ENCODE measurements around the gene RINL. TPM values are rescaled to one million over a fixed set of nuclear protein-coding genes. Genes with fewer than 3 reads are reported as not detected.
"Not testable (repeated sequence)": the region's sequence is repeated elsewhere in the genome, so short reads cannot be mapped to it uniquely, and the experiment has no call there.

RINL gene
- total RNA-seq, 4 donors from 2014 or later = 4.6 to 10.4 (median 6.6) TPM

- H3K4me1 ChIP-seq = peaks cover 4 to 35% (median 18%) of the 10 kb centered on the region in 4 donors
- H3K27me3 ChIP-seq = no peaks in the 10 kb centered on the region
- no peak for TF ChIP-seq CTCF (IDR thresholded peaks at IDR 0.05)
- no peak for TF ChIP-seq POLR2AphosphoS5 (IDR thresholded peaks at IDR 0.05)
- H3K36me3 ChIP-seq = peaks cover 25 to 75% (median 53%) of the 10 kb centered on the region in 4 donors
- no peaks in the 10 kb centered on the region for H3K9me3 ChIP-seq
- H3K27ac ChIP-seq (replicated peaks in 1 of 4) = no peak overlapping the region
- 92% methylated on average over 8 of the region's 8 CpGs for WGBS
- no peak overlapping the region for H3K4me3 ChIP-seq
- intact Hi-C loops (cut with DNase I) = no loop called here
- no peak for DNase-seq (ENCODE audit: extremely low spot score)
These were observed 11.7 kb upstream of the RINL start for GRCh38 chr19:38889803-38890202.

GRCh38 chr19:38888876-38889275 is 10.8 kb upstream of the RINL start:
- H3K9me3 ChIP-seq = no peaks in the 10 kb centered on the region
- no peak overlapping the region for H3K4me3 ChIP-seq
- H3K36me3 ChIP-seq = peaks cover 25 to 71% (median 52%) of the 10 kb centered on the region in 4 donors
- H3K27me3 ChIP-seq = no peaks in the 10 kb centered on the region
- 92% methylated on average over 17 of the region's 17 CpGs for WGBS
- H3K4me1 ChIP-seq = peaks cover 3 to 28% (median 17%) of the 10 kb centered on the region in 4 donors
- intact Hi-C loops (cut with DNase I) = no loop called here
- TF ChIP-seq POLR2AphosphoS5 (IDR thresholded peaks at IDR 0.05) (no peak), POLR2A (IDR thresholded peaks at IDR 0.05; ENCODE audit: low read depth) (no peak), CTCF (IDR thresholded peaks at IDR 0.05) (no peak), EP300 (IDR thresholded peaks at IDR 0.05) (no peak)
- H3K27ac ChIP-seq (replicated peaks in 1 of 4) = no peak overlapping the region
- no peak for DNase-seq (ENCODE audit: extremely low spot score)

GRCh38 chr19:38884691-38885090 is 6.6 kb upstream of the RINL start:
- H3K4me3 ChIP-seq; H3K27ac ChIP-seq (replicated peaks in 1 of 4); intact Hi-C loops (cut with DNase I); DNase-seq (ENCODE audit: extremely low spot score); H3K9me3 ChIP-seq; H3K27me3 ChIP-seq: not testable (repeated sequence)
- Histone ChIP-seq H3K4me1 (peaks cover 3 to 18% (median 14%) of the 10 kb centered on the region in 4 donors), H3K36me3 (peaks cover 27 to 71% (median 64%) of the 10 kb centered on the region in 4 donors)
- WGBS = 97% methylated on average over 3 of the region's 3 CpGs

GRCh38 chr19:38883286-38883685 is 5.2 kb upstream of the RINL start:
- H3K36me3 ChIP-seq = peaks cover 13 to 71% (median 59%) of the 10 kb centered on the region in 4 donors
- H3K27me3 ChIP-seq = no peaks in the 10 kb centered on the region
- H3K4me3 ChIP-seq = no peak overlapping the region
- intact Hi-C loops (cut with DNase I) = no loop called here
- H3K4me1 ChIP-seq = peaks cover 3 to 25% (median 20%) of the 10 kb centered on the region in 4 donors
- DNase-seq (ENCODE audit: extremely low spot score) = no peak
- no peaks in the 10 kb centered on the region for H3K9me3 ChIP-seq
- WGBS = 93% methylated on average over 9 of the region's 9 CpGs
- TF ChIP-seq CTCF (IDR thresholded peaks at IDR 0.05) (no peak), POLR2A (IDR thresholded peaks at IDR 0.05; ENCODE audit: low read depth) (no peak), EP300 (IDR thresholded peaks at IDR 0.05) (no peak), POLR2AphosphoS5 (IDR thresholded peaks at IDR 0.05) (no peak)
- no peak overlapping the region for H3K27ac ChIP-seq (replicated peaks in 1 of 4)

GRCh38 chr19:38880882-38881609 is 3.0 kb upstream of the RINL start:
- no peak for DNase-seq (ENCODE audit: extremely low spot score)
- Histone ChIP-seq H3K4me3 (no peak overlapping the region), H3K9me3 (no peaks in the 10 kb centered on the region), H3K27me3 (no peaks in the 10 kb centered on the region), H3K36me3 (peaks cover 13 to 55% (median 50%) of the 10 kb centered on the region in 4 donors), H3K27ac (replicated peaks in 1 of 4) (no peak overlapping the region), H3K4me1 (peaks cover 11 to 24% (median 21%) of the 10 kb centered on the region in 4 donors)
- intact Hi-C loops (cut with DNase I) = no loop called here
- TF ChIP-seq CTCF (IDR thresholded peaks at IDR 0.05) (no peak), EP300 (IDR thresholded peaks at IDR 0.05) (no peak)
- WGBS = 93% methylated on average over 13 of the region's 19 CpGs

All from esophagus muscularis mucosa (tissue), 4 donors.